Measurements from ENCODE around the gene PHACTR3.

DNA sequence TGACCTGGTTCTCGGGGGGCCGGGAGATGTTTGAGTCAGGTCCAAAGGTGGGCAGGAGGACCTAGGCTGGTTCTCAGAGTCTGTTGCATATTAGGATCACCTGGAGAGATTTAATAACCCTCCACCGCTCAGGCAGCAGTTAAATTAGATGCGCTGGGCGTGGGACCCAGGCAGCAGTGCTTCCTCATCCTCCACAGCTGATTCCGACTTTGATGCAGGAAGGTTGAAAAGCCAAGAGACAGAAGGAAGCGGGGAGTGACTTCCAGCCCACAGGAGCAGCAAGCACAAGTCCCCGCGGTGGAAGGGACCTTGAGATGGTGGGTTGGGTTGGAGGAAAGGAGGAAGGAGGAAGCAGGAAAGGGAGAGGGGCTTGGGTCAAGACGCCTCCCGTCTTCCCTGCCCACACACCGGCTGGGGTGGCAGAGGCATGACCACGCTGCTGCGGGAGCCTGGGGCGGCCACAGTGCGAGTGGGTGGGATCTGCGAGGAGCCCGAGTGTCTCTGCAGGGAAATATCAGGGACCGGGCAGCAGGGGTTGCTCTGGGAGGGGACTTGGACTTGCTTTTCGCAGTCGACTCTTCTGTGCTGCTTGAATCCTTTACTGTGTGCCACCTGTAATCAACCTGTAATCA, 146.0 kb downstream of the PHACTR3 start:
- TF ChIP-seq EZH2 (IDR thresholded peaks at IDR 0.05; ENCODE audit: low read length, missing control alignments) = no peak
- TF ChIP-seq, protein P1, sequence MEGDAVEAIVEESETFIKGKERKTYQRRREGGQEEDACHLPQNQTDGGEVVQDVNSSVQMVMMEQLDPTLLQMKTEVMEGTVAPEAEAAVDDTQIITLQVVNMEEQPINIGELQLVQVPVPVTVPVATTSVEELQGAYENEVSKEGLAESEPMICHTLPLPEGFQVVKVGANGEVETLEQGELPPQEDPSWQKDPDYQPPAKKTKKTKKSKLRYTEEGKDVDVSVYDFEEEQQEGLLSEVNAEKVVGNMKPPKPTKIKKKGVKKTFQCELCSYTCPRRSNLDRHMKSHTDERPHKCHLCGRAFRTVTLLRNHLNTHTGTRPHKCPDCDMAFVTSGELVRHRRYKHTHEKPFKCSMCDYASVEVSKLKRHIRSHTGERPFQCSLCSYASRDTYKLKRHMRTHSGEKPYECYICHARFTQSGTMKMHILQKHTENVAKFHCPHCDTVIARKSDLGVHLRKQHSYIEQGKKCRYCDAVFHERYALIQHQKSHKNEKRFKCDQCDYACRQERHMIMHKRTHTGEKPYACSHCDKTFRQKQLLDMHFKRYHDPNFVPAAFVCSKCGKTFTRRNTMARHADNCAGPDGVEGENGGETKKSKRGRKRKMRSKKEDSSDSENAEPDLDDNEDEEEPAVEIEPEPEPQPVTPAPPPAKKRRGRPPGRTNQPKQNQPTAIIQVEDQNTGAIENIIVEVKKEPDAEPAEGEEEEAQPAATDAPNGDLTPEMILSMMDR (conservative IDR thresholded peaks at IDR 0.05 in 1 of 2, IDR thresholded peaks at IDR 0.05 in 1 of 2; ENCODE audit: low read depth in 1 of 2, low read length in 2 of 2) = no peak
